AG04450 (cell line): Measurements from ENCODE around the gene PPP1R13B. TPM values are rescaled to one million over a fixed set of nuclear protein-coding genes. Genes with fewer than 3 reads are reported as not detected.

Experiments used
- CTCF ChIA-PET: fragments of 300-600, 350-600 bp; formaldehyde crosslinking; extraction: SDS; loops from one replicate; lab custom pipeline; 2022; ENCODE audit warnings: antibody characterized with exemption, inconsistent platforms; lab: Charles Lee
- POLR2A ChIA-PET: fragments of 350-600 bp; formaldehyde crosslinking; extraction: SDS; loops from one replicate; lab custom pipeline; 2021; ENCODE audit warnings: antibody characterized with exemption, inconsistent platforms; lab: Yijun Ruan, JAX
- DNase-seq: peaks from one replicate; pipeline ENCODE4 v3.0.0-alpha.2; 2011; ENCODE audit warnings: low read depth, low spot score
- H3K27ac ChIP-seq: one replicate; pipeline ENCODE4 v1.5.1; 2012; ENCODE audit warnings: low read depth, low read length, control low read depth
- H3K27me3 ChIP-seq: one replicate; pipeline ENCODE4 v1.6.0; 2012; ENCODE audit warnings: low read length; ENCODE audit not compliant: control insufficient read depth, insufficient read depth
- H3K4me3 ChIP-seq: 2 replicates; pipeline ENCODE4 v1.5.1; 2011; ENCODE audit warnings: mild to moderate bottlenecking, low read depth, low read length, control low read depth
- H3K9me3 ChIP-seq: 2 replicates; pipeline ENCODE4 v1.5.1; 2012; ENCODE audit warnings: low read length; ENCODE audit not compliant: control insufficient read depth, insufficient read depth
- polyA plus RNA-seq: library from polyadenylated mRNA; depleted of rRNA; stranded (reverse); fragments of >200 nt; gene quantifications from 2 replicates; pipeline ENCODE4 v1.2.3, GENCODE V29; 2011
- TF ChIP-seq, protein P1 (sequence below): IDR thresholded peaks from 2 replicates; pipeline ENCODE4 v1.5.1; 2011; ENCODE audit warnings: low read depth, low read length, control low read depth, inconsistent platforms

The PPP1R13B gene
- polyA plus RNA-seq, 1 experiment, result 0.62 TPM

DNA sequence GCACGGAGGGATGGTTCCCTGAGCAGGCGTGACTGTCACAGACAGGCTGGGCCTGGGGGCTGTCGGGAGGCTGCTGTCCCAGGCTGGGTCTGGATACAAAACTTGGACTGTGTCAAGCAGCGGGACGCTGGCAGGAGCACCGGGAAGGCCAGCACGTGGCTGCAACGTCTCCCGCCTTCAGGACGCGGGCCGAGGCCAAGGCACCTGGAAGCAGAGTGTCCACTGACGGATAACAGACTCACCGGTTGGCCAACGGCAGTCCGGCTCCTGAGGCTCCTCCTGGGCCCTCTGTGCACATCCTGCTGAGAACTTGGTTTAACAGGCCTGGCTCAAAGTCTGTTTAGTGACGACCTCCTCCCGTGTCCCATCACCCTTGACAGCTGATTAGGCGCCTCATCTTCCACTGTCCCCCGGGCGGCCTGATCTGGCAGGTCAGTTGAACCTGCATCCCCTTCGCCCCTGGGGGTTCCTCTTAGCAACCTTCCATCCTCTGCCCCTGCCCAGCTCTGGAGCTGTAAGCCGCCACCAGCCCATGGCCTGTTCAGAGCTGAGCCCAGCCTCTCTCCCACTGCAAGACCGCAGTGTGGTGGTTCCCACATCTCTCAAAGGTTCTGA is 134.6 kb downstream of the PPP1R13B start:
- H3K27ac ChIP-seq, result no peak overlapping the region
- TF ChIP-seq, protein P1, sequence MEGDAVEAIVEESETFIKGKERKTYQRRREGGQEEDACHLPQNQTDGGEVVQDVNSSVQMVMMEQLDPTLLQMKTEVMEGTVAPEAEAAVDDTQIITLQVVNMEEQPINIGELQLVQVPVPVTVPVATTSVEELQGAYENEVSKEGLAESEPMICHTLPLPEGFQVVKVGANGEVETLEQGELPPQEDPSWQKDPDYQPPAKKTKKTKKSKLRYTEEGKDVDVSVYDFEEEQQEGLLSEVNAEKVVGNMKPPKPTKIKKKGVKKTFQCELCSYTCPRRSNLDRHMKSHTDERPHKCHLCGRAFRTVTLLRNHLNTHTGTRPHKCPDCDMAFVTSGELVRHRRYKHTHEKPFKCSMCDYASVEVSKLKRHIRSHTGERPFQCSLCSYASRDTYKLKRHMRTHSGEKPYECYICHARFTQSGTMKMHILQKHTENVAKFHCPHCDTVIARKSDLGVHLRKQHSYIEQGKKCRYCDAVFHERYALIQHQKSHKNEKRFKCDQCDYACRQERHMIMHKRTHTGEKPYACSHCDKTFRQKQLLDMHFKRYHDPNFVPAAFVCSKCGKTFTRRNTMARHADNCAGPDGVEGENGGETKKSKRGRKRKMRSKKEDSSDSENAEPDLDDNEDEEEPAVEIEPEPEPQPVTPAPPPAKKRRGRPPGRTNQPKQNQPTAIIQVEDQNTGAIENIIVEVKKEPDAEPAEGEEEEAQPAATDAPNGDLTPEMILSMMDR, result no peak
- H3K9me3 ChIP-seq, result no peaks in the 10 kb centered on the region
- ChIA-PET POLR2A (no interaction called here), CTCF (no interaction called here)
- H3K27me3 ChIP-seq, result no peaks in the 10 kb centered on the region
- no peak for DNase-seq
- no peak overlapping the region for H3K4me3 ChIP-seq

DNA sequence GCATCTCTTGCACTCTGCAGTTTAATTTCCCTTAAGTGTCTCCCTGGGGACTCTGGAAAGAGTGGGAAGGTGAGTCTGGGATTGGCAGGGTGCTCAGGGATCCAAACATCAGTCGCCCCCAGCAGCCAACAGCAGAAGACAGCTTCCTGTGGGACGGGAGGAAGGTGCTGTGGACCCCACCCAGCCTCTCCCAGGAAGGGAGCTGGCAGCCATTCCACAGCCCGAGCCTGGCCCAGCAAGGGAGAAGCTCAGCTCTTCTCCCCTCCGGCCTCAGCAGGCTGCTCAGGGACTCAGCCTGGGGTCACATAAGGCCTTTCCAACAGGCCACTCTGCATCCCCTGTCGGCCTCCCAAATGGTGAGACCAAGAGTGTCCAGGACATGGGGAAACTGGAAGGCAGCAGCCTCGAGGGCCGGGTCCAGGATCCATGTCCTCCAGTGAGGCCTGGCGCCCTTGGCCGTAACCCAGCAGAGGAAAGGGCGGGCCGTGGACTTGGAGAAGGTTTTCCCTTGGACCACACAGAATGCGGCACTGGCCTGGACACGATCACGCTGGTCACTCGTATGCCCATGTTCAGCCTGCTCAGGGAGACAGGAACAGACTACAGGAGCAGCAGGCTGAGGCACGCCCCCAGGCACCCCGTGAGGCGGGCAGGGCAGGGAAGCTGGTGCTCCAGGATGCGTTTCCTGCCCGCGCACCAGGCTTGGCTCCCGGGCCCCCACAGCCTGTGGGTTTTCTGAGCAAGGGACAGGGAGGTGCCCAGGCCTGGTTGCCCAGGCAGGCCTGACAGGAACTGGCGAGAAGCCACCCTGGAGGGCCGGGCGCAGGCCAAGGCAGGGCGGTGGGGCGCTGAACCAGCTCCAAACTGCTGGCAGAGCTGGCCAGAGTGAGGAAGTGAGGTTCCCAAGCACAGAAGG is 135.6 kb downstream of the PPP1R13B start:
- ChIA-PET CTCF (no interaction called here), POLR2A (no interaction called here)
- TF ChIP-seq, protein P1, result no peak
- DNase-seq, result no peak
- Histone ChIP-seq H3K27ac (no peak overlapping the region), H3K4me3 (no peak overlapping the region), H3K9me3 (no peaks in the 10 kb centered on the region), H3K27me3 (no peaks in the 10 kb centered on the region)

DNA sequence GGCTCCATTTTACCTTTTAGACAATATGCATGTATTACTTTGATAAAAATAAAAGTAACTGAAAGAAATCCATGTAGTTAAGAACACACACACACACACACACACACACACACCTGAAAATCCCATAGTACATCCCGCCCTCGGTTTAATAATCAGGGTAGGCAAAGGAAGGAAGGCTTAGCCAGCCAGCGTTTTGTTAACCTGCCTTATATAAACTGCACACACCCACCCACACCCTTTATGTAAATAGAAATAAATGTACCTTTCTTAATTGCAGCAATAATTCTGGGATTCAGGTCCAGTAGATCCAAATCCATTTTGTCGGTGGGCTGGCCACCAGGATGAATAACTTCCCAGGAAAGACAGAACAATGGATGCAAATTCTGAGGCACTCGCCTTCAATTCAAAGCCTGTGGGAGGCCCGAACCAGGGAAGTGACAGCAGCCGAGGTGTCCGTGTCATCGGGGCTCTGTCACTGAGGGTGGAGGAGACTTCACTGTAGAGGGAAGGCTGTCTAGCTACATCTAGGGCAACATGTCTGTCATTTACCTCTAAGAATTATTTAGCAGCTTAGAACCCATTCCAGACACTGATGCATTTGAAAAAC is 136.5 kb downstream of the PPP1R13B start:
- Histone ChIP-seq H3K9me3 (no peaks in the 10 kb centered on the region), H3K27me3 (no peaks in the 10 kb centered on the region), H3K27ac (no peak overlapping the region), H3K4me3 (no peak overlapping the region)
- CTCF ChIA-PET, result no interaction called here
- POLR2A ChIA-PET, result no interaction called here
- TF ChIP-seq, protein P1, result no peak
- DNase-seq, result no peak

DNA sequence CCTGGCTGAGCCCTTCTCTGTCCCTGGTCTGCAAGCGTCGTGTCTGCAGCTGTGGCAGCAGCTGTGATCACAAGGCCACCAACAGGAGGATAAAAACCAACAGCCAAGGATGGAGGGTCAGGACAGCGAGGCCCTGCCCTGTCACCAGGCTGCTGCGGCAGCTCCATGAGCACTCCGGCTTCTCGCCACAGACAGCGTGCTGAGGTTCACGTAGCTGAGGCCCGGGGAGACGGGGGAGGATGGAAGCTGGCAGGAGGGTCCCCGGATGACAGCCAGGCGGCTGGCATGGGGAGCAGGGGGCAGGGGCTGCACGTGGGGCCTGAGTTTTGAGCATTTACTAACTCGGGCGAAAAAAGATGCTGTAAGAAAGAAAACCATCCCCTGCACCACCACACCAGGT is 137.6 kb downstream of the PPP1R13B start:
- H3K27ac ChIP-seq, result no peak overlapping the region

More for the DNA sequence above, 137.6 kb downstream of the PPP1R13B start:
- no peak overlapping the region for H3K4me3 ChIP-seq
- POLR2A ChIA-PET, result no interaction called here
- TF ChIP-seq, protein P1, result no peak
- no peaks in the 10 kb centered on the region for H3K27me3 ChIP-seq
- no peak for DNase-seq
- no peaks in the 10 kb centered on the region for H3K9me3 ChIP-seq
- CTCF ChIA-PET, result no interaction called here
